Breast epithelium (tissue), 3 donors: Measurements from ENCODE around the gene PTPN14.

Experiments
- CTCF ChIP-seq, 3 donors: fragments of 450-650 bp; IDR thresholded peaks; one replicate each; pipeline ENCODE4 v1.5.1; 2016 to 2017; ENCODE audit warnings: antibody characterized with exemption in 3 of 3, mild to moderate bottlenecking in 3 of 3, moderate library complexity in 3 of 3
- POLR2A ChIP-seq: fragments of 450-650 bp; IDR thresholded peaks from one replicate; pipeline ENCODE4 v1.6.1; 2016; ENCODE audit warnings: antibody characterized with exemption, mild to moderate bottlenecking, moderate library complexity
- POLR2AphosphoS5 ChIP-seq, 3 donors: sonication (generic); formaldehyde crosslinking; IDR thresholded peaks; one replicate each; pipeline ENCODE4 v1.6.1; 2017; ENCODE audit warnings: antibody characterized with exemption in 3 of 3

GRCh38 chr1:214363386-214363785 is 188.0 kb downstream of the PTPN14 start:
- TF ChIP-seq POLR2A (no peak), CTCF (IDR thresholded peaks at IDR 0.05) (no peak), POLR2AphosphoS5 (IDR thresholded peaks at IDR 0.05) (no peak)
